HL-60 (cell line): ENCODE results near the gene TBX21.

ENCODE experiments used
- DNase-seq, 2 experiments: peaks; one replicate each; pipeline ENCODE4 v3.0.0-alpha.2; 2010 to 2020; ENCODE audit warnings: low read depth in 1 of 2, low spot score in 1 of 2
- H3K27ac ChIP-seq: fragments of 250-450 bp; sonication (Bioruptor Pico); replicated peaks from 2 replicates; pipeline ENCODE4 v1.5.1; 2020; ENCODE audit warnings: mild to moderate bottlenecking, moderate library complexity
- H3K27me3 ChIP-seq: fragments of 250-450 bp; sonication (Bioruptor Pico); 2 replicates; pipeline ENCODE4 v1.5.1; 2021; ENCODE audit warnings: mild to moderate bottlenecking, moderate library complexity; ENCODE audit not compliant: insufficient read depth, poor library complexity, severe bottlenecking
- H3K4me3 ChIP-seq: replicated peaks from 2 replicates; pipeline ENCODE4 v1.5.1; 2011; ENCODE audit warnings: mild to moderate bottlenecking, control low read depth, low read length; ENCODE audit not compliant: insufficient read depth
- CTCF ChIP-seq: IDR thresholded peaks from one replicate; pipeline ENCODE4 v1.5.1; 2011; ENCODE audit warnings: low read length, control low read depth, inconsistent platforms; ENCODE audit not compliant: insufficient read depth
- GABPA ChIP-seq: IDR thresholded peaks from 2 replicates; pipeline ENCODE4 v1.6.1; 2012; ENCODE audit warnings: low read depth
- POLR2AphosphoS5 ChIP-seq: IDR thresholded peaks from 2 replicates; pipeline ENCODE4 v1.6.1; 2012; ENCODE audit warnings: low read depth
- REST ChIP-seq: IDR thresholded peaks from 2 replicates; pipeline ENCODE4 v1.6.1; 2012; ENCODE audit warnings: low read depth; ENCODE audit not compliant: insufficient replicate concordance
- SPI1 ChIP-seq: IDR thresholded peaks from 2 replicates; pipeline ENCODE4 v1.6.1; 2012; ENCODE audit warnings: low read depth, mild to moderate bottlenecking, borderline replicate concordance

TBX21 gene

GRCh38 chr17:47792457-47792856 lies 59.4 kb downstream of the TBX21 start:
- DNase-seq: no peak
- Histone ChIP-seq H3K4me3 (no peak overlapping the region), H3K27ac (no peak overlapping the region), H3K27me3 (peaks cover 54% of the 10 kb centered on the region)
- TF ChIP-seq CTCF (no peak), GABPA (no peak), REST (no peak), SPI1 (no peak), POLR2AphosphoS5 (no peak)

GRCh38 chr17:47792979-47793378 lies 59.9 kb downstream of the TBX21 start:
- no peak overlapping the region for H3K27ac ChIP-seq
- TF ChIP-seq SPI1 (no peak), POLR2AphosphoS5 (no peak)
- peaks cover 54% of the 10 kb centered on the region for H3K27me3 ChIP-seq
- no peak for DNase-seq
- no peak overlapping the region for H3K4me3 ChIP-seq
